Stimulated activated CD4-positive, alpha-beta T cell treated with anti-CD3 and anti-CD28 coated beads, Interleukin-1b, Interleukin-23, amount 100 ng/mL, for 4 hours (primary cell): Measurements from ENCODE around the gene HSBP1L1.

Experiments used
- DNase-seq, 2 donors: peaks; one replicate each; pipeline ENCODE4 v3.0.0-alpha.2; 2020; ENCODE audit warnings: low read depth in 2 of 2

HSBP1L1 gene

DNA sequence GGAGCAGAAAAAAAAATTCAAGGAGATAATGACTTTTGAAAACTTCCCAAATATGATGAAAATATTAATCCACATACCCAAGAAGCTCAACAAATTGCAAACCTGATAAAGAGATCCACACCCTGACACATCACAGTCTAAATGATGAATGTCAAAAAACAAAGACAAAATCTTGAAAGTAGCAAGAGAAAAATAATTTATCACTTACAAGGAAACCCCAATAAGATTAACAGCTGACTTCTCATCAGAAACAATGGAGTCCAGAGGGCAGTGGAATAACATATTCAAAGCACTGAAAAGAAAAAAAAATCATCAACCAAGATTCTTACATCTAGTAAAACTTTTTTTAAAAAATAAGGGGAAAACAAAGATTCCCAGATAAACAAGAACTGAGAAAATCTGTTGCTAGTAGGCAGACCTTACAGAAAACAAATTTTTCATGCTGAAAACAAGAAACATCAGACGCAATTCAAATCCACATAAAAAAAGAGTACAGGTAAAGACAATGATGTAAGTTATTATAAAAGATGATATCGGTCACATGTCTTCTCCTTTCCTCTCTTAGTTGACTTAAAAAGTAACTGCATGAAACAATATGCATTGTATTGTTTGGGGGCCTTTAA, 34.3 kb upstream of the HSBP1L1 start:
- DNase-seq = no peak

DNA sequence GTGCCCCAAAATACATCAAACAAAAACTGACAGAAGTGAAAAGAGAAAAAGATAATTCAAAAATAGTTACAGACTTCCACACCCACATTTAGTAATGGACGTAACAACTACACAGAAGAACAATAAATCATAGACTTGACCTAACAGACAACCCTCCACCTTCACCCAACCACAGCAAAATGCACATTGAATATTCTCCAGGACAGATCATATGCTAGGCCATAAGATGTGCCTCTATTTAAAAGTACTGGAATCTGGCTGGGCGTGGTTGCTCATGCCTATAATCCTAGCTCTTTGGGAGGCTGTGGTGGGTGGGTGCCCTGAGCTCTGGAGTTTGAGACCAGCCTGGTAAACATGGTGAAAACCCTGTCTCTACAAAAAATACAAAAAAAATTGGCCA, 33.0 kb upstream of the HSBP1L1 start:
- no peak for DNase-seq

DNA sequence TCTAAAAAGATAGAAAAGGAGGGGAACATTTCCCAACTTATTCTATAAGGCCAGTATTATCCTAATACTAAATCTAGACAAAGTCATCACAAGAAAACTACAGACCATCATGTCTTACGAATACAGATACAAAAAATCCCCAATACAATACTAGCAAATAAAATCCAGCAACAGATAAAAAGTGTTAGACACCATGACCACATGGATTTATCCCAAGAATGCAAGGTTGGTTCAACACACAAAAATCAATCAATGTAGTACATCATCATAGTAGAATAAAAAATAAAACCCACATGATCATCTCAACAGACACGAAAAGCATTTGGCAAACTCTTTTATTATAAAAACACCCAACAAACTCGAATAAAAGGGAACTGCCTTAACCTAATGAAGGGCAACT, 31.5 kb upstream of the HSBP1L1 start:
- no peak for DNase-seq

DNA sequence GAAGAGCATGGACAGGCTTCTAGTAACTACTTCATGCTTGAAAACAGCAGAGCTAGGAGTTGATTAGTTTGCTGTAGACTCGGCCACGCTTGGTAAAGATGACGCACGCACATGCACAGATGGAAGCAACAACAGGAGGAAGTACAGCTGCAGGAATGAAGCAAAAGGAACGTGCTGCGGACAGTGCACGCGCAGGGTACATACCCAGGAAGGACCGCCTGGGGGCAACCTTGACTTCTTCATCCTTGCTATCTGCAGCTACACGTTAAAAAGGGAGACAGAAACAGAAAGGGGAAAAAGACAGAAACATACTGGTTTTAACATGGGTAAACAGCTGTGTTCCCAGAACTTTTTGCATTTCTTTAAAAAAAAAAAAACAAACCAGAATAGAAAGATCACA, 30.7 kb upstream of the HSBP1L1 start:
- DNase-seq = no peak

DNA sequence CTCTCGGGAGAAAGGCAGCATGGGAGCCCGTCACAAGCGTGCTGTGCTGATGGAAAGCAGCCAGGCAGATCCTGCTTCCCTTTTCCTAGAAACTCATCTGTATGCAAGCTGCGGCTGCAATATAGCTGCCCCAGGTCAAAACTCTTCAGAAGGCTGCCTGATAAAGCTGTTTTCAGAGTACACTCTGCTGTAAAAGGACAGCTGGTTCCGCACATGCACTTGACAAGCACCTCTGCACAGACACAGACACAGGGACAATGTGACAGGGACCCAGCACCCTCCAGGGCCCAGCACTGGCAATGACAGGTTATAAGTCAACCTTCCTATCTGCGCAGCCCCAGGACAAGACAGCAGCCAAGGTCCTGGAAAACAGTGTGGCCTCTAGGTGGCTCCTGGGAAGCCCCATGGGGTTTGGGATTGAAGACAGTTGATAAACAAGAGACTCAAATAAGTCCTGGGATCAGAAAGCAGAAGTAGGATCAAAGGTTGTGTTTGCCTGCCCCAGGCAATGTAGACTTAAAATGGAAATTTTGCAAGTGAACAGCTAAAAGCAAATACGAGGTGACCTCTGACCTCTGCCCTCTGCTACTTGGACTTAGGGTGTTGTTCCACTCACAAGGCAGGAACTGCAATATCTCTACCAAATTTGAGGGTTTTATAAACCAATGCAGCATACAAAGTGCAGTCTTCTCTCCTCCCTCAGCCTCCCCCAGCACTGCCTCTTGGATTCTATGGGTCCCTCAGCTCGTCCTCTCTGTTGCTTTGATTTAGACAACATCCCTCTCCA, 29.9 kb upstream of the HSBP1L1 start:
- DNase-seq = no peak

DNA sequence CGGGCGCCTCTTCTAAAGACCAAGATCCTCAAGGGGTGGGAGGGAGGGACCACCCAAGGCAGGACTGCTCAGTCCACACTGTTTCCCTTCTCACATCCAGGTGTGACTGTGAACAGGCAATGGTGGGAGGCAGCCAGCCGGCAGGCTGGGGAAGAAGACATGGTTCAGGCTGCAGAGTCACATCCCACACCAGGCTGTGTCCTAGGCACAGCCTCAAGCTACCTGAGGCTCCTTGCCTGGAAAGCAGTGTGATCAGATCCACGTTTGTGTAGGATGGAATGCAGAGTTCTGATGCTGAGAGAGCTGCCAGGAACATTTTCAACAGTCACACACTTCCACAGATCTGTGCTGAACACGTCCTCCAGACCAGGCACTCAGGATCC, 29.4 kb upstream of the HSBP1L1 start:
- no peak for DNase-seq

DNA sequence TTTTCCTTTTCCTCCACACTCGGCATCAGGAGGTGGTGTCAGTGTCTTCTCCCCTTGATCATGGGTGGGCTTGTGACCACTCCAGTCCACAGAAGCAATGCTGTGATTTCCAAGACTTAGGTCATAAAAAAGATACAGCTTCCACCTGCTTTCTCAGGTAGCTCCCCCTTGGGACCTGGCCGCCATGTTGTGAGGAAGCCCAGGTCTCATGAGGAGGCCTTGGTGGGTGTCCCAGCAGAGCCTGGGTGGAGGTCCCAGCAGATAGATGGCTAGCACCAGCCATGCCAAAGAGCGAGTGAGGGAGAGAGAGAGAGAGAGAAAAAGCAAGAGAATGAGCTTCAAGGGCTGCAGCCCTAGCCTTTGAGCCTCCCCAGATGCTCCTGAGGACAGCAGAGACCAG, 28.9 kb upstream of the HSBP1L1 start:
- no peak for DNase-seq

DNA sequence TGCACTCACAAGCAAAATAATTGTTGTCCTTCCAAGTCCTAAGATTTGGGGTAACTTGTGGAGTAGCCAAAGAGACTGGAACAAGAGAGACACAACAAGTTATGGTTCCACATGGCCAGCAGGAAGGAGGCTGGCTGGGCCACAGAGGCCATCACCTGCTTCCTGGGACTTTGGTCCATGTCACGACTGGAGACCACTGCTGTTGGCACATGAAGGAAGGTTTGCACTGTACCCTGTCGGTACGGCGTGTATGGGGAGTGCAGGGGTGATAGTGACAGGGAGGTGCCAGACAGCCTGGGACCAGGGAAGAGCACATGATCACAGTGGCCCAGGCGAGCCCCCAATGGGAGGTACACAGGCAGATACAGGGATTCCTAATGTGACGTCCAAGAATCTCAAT, 28.5 kb upstream of the HSBP1L1 start:
- no peak for DNase-seq

DNA sequence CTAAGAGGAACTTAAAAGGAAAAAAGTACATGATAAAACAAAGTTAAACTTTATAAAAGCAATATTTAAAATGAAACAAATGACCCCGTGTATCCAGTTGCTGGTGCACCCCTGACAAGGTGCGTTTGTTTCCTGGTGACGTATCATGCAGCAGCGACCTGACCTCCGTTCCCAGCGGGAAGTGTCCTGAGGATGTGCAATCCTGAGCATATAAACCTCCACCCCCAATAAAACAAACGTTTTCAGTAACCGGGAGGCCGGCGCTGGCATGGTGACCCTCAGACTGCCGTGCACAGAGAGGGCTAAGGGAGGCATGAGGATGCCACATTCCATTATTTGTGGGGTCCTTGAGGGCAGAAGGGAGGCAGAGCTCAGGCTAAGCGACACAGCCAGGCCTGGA, 27.8 kb upstream of the HSBP1L1 start:
- no peak for DNase-seq

DNA sequence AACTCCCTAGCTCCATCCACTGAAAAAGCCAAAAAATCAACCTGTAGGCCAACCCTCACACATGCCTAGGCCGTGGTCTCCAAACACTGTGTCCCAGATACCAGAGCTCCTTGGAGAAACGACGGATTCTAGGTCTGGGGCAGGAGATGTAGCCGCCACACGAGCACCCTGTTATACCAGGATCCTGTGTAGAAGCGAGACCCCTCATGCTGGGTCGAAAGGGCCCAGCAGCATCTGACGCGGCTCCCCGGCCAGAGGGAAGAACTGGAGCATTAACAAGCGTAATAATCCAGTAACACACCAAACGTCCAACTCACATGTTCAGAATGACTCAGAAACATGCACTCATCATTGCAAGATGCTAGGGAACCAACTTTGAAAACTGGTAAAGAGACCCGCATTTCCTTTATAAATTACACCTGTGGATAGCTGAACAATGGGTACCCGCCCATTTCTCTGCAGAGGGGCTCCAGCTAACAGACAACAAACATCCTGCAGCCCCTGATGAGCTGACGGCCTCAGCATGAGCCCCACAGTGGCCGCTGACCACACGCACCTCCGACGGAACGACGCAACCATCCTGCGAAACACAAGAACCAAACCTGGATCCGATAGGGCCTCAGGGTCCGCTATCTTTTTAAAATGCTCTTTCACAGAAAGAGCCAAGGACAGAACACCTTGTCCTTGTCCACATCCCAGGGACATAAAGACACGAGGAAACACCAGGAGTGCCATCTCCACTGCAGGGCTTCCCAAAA, 27.2 kb upstream of the HSBP1L1 start:
- DNase-seq = no peak

DNA sequence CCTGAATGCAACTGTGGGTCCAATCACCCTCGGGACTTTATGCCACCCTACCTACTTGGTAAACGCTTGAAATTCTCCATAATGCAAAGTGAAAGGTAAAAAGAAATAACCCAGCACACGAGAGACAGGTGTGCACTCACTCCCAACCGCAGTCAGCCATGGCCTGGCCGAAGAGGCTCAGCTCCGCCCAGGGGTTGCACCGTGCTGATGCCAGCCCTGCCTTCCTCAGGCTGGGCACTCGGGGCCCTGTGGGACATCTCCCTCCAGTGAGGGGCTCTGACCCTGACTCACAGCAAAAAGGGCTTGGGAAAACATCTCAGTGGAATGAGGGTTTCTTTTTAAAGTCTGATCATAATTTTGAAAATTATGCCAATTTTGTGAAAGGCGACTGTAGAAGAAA, 26.2 kb upstream of the HSBP1L1 start:
- DNase-seq = no peak

DNA sequence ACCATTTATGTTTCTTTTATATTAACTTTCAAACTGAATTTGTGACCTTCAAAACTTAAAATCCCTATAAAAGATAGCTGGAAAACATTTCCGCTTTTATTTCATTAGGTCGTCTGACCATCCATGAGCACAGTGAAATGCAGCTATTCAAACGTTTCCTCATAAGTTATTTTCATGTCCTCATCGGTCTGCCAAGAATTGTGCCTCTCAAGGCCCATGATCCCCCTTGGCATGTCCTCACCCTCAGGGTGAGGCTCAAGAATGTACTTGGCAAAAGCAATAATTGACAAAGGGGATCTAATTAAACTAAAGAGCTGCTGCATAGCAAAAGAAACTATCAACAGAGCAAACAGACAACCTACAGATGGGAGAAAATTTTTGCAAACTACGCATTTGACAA, 25.3 kb upstream of the HSBP1L1 start:
- DNase-seq = no peak

DNA sequence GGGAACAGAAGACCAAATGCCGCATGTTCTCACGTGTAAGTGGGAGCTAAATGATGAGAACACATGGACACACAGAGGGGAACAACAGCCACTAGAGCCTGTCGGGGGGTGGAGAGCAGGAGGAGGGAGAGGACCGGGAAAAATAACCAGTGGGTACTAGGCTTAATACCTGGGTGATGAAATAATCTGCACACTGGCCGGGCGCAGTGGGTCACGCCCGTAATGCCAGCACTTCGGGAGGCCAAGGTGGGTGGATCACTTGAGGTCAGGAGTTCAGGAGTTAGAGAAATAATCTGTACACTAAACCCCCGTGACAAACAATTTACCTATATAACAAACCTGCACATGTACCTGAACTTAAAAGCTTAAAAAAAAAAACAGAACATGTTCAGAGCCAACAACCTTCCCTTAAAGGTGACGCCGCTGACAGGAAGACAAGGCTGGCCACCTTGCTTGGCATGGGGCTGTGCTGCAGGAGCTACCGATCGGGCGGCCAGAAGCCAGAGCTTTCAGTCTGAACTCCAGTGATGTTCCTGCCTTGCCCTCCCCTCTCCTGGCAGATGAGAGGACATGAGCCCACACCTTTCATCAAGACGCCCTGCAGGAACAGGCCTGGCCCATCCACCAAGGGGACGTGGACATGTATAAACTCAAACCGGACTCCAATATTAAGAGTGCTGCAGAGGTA, 24.2 kb upstream of the HSBP1L1 start:
- no peak for DNase-seq

DNA sequence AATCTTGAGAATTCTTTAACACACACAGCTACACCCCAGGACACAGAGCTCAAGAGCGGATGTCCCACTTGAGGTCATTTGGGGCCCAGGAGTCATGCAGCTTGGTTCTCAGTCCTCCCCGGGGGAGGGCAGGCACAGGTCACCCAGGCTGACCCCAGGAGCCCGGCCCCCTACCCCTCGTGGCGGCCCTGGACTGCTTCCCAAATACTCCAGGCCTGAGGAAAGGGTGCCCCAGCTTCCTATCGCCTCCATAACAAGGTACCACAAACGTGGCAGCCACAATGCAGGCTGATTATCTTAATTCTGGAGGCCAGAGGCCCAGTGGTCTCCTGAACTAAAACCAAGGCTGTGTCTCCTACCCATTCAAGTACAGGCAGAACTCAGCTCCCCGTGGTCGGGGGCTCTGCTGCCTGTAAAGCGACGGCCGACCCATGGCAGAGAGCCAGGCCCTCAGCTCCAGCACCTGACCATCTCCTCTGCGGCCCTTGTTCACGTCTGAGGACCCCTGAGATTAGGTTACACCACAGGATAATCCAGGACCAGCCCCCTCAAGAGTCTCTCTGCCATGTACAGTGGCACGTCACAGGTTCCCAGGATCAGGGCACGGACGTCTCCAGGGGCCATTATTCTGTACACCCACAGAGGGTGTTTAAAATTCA, 23.5 kb upstream of the HSBP1L1 start:
- DNase-seq = no peak

DNA sequence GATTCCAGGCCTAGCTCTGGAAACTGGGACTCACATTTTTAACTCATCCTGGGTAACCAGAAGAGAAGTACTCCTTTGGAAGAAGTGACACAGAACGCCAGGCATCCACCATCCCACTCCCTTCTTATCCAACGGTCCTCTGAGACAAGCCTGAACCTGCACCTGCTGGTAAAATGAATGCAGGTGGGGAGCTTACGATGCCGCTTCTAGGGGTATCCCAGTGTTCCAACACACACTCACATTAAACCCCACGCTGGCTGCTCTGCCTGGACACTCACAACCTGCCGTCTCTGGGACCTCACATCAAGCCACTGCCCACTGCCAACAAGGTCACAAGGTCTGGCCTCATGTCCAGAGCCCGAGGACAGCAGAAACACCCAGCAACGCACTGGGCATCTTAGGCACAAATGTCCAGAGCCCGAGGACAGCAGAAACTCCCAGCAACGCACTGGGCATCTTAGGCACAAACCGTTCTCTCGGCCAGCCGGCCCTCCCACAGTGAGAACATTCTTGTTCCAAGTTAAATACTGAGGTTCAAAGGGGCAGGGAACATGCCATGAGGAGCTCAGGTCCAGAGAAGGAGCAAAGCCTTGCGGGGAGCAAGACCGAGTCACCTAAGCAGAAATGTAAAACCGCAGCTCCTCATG, 22.8 kb upstream of the HSBP1L1 start:
- DNase-seq = no peak

DNA sequence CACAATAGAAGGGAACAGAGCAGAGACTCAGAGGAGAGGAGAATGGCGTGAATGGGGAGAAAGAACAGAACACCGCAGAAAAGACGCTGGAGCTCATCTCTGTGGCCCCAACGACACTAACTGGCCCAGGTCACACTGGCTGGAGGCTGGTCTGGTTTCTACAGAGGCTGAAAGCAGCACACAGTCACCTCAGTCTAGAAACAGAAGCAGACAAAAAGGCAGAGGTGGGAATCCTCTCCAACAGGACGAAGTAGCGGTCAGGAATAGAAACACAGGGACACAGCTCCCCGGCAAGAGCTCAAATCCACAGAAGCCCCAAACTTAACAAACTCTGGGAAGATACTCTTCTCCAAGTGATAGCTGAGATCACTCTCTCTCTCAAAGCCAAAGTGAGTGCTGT, 22.2 kb upstream of the HSBP1L1 start:
- no peak for DNase-seq

DNA sequence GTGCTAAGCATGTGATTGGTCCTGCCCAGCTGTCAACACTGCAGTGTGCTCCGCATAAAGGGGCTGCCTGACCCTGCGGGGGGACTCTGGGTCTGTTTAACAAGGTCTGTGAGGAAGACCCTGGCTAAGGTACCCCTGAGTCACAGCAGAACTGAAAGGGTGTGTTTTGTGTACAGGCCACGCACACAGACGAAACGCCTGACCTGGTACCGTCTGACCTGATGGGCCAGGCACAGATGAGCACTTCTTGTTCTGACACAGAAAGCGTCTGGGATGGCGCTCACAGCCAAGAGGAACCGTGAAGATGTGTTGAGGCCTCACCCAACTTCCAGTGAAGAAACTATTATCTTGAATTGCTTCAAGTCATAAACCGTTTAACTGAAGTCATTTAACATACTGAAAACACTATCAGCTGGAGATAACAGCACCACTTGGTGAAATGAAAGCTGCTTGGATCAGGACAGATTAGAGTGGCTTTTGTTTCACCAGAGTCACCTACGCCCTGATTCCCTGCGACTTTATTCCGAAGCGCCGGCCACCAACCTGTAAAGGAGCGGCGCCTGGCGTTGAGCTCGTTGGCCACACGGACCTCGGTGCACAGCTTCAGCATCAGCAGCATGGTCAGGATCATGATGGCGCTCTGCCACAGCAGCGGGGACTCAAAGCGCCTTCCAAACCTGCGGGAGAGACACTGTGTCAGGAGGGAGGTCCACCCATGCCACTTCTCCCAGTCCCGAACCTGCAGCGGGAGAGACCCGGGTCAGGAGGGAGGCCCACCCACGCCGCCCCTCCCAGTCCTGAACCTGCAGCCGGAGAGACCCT, 21.4 kb upstream of the HSBP1L1 start:
- no peak for DNase-seq

DNA sequence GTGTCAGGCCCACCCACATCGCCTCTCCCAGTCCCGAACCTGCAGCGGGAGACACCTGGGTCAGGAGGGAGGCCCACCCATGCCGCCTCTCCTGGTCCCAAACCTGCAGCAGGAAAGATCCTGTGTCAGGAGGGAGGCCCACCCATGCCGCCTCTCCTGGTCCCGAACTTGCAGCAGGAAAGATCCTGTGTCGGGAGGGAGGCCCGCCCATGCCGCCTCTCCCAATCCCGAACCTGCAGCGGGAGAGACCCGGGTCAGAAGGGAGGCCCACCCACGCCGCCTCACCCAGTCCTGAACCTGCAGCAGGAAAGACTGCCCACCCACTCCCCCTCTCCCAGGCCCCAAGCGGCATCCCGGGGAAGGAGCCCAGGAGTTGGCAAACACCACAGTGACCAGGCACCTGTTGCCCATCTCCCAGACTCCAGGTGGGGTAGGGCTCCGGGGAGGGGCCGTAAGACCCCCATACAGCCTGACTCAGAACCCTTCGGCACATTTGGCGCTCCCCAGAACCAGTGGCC, 20.8 kb upstream of the HSBP1L1 start:
- DNase-seq = no peak

DNA sequence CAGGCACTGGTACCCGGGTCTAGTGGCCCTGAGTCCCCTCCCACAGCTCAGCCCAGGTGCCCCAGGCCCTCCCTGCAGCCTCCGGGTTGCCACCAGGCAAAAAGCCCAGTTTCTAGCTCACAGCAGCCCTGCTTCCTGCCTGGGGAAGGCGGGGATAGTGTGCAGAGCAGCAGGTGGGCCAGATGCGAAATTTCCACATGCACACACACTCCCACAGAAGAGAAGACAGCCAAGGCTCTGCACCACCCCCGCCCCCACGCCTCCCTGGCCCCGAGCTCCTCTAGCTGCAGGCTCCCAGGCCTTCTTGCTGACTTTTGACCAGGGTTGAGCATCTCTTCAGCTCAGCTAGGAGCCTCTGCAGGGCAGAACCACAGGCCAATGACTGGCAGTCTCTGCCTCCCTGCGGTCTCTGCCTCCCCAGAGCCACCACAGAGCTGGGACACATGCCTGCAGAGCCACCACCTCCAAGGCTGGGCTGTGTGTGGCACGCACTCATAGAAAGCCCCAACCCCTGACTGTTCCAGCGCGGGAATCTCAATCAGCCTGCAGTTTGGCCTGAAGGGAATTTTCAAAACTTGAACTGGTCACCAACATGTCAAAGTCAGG, 20.2 kb upstream of the HSBP1L1 start:
- DNase-seq = no peak

DNA sequence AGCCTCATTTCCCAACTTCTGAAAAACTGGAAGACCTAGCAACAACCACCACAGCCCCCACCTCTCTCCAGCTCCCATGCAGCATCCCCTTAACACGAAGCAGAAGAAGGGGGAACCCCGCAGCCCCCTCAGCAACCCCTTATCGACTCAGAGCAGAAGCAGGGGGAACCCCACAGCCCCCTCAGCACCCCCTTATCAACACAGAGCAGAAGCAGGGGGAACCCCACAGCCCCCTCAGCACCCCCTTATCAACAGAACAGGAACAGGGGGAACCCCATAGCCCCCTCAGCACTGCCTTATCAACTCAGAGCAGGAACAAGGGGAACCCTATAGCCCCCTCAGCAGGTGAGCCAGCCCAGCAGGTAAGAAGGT, 19.7 kb upstream of the HSBP1L1 start:
- DNase-seq = no peak
